HG03097 (cell line): ENCODE results near the gene TTC28.

Source experiments
- ATAC-seq: cut with Tn5 transposase; IDR thresholded peaks from one replicate; pipeline ENCODE4 v1.9.1; 2021; ENCODE audit not compliant: unreplicated experiment, low FRiP score

TTC28 gene

GRCh38 chr22:28449041-28449440 lies 230.6 kb downstream of the TTC28 start:
- ATAC-seq, result no peak

DNA sequence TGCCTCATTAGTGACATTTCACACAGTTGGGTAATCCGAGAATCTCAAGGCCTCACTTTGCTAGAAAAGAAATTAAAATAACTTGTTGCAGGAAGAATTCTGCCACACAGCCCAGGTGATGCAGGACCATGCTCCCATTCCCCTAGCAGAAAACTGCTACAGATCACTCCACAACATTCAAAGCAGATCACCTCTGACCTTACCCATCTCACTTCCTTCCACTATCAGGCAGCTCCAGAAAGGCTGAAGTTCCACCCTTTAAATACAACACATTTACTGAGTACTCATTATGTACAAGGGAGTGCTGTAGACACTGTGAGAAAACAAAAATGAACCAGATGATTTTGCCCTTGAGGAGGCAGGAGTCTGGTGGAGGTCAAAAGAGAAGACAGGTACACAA lies 231.0 kb downstream of the TTC28 start:
- ATAC-seq, result no peak

DNA sequence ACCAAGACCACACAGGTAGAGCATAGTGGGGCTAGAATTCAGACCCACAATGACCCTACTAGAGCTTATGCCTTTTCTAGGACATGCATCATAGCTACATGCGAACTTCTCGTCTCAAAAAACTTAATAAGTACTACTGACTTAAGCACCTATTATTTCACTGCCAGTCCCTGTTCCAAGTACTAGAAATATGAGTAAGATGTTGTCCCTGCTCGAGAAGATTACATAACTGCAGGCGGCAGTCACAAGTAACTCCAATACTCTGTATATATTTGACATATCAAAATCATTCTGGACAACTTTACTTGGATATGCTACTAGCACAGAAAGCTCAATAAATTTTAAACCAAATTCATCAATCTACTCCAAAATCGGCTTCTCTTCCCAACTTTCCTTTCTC lies 235.0 kb downstream of the TTC28 start:
- ATAC-seq, result no peak

- no peak for ATAC-seq
Measured at GRCh38 chr22:28443526-28443876, 236.1 kb downstream of the TTC28 start.

- ATAC-seq, result no peak
Measured at GRCh38 chr22:28442711-28443525, 236.7 kb downstream of the TTC28 start.

DNA sequence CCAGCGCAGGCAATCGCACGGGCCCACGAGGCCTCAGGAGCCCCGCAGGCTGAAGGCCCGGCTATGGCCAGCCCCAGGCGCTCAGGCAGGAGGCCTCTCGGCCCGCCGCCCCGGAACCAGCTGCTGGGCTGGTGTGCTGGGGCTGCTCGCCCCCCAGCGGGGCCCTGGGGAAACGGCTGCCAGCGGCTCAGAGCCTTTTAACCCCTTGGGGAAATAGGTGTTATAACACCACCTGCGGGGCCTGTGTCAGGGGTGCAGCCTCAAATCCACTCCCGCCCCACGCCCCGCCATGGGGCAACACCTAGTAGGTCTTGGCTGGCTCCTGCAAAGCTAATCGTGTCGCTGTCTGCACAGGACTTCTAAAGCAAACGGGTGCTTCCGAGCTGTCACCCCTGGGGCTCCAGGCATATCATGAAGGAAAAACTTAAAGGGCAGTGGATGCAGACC lies 237.4 kb downstream of the TTC28 start:
- no peak for ATAC-seq

DNA sequence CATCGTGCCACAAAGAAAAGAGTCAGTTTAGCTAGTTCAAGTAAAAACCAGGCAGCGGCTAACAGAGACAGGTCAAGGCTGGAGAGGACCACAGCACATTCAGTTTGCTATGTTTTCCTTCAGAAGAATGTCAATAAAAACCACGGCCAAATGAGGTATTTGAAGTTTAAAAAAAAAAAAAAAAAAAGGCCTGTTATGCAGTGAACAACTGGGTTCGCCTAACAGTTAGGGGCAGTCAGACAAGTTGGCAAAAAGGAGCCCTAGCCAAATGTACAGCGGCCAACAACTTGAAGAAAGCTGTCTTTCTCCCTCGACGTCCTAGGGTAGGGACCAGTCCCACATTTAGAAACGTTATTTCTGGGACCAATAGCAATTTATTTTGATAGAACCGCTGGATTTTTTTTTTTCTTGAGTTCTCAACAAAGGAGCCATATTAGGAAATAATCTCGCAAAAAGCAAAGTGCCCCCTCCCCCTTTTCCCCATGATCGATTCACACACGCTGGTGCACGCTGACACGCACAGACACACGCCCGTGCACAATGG lies 237.8 kb downstream of the TTC28 start:
- no peak for ATAC-seq

- no peak for ATAC-seq
Measured at GRCh38 chr22:28440592-28441390, 238.8 kb downstream of the TTC28 start.

GRCh38 chr22:28438183-28438768 lies 241.4 kb downstream of the TTC28 start:
- ATAC-seq, result no peak

DNA sequence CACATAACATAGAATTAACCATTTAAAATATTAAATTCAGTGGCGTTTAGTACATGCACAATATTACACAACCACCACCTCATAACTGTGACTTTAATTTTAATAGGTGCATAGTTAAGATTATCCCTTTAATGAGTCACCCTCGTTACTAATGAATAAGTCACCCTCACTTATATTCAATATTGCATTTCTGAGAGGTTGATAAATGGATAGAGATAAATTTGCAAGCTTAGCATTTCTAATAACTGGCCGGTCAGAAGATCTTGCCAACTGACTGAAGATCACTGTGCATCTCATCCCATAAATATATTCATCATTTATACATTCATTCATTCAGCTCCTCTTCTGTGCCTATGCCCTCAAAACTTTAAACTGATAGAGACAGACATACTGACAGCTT lies 243.7 kb downstream of the TTC28 start:
- ATAC-seq, result no peak

GRCh38 chr22:28435140-28435768 lies 244.4 kb downstream of the TTC28 start:
- no peak for ATAC-seq

- no peak for ATAC-seq
Measured at GRCh38 chr22:28430466-28431025, 249.1 kb downstream of the TTC28 start.

GRCh38 chr22:28429711-28430110 lies 249.9 kb downstream of the TTC28 start:
- ATAC-seq, result no peak

DNA sequence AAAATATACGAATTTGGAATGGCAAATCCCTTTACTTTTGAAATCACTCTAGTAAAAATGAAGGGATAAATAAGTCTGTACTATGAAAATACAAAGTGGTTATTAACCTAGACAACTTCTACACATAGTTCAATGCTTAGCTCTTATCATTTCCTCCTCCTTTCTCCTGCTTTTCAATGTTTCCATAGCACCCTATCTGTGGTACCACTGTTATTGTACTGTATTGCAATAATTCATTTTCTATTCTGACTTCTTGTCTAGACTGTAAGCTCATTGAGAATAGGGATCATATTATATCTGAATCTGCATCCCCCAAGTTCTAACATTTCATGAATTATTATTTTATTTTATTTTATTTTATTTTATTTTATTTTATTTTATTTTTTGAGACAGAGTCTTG lies 251.4 kb downstream of the TTC28 start:
- ATAC-seq, result no peak

GRCh38 chr22:28426346-28427132 lies 253.1 kb downstream of the TTC28 start:
- ATAC-seq, result no peak

DNA sequence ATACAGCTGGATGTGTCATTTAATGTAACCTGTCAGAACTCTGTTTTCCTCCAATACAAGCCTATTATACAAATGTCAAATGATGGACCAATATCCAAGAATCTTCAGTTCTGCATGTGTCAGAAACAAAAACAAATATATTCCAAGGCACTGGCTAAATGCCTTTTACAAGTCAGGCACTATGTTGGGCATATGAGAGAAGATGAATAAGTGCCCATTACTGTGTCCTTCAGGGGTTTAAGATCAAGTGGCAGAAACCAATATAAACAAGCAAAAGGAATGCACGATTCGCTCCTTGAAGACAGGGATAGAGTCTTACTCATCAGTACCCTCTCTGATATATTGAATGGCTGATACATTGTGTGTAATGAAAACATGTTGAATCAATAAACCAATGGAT lies 254.4 kb downstream of the TTC28 start:
- ATAC-seq, result no peak

GRCh38 chr22:28424427-28425080 lies 255.1 kb downstream of the TTC28 start:
- no peak for ATAC-seq

GRCh38 chr22:28419919-28420318 lies 259.7 kb downstream of the TTC28 start:
- ATAC-seq, result no peak

- ATAC-seq, result no peak
Measured at GRCh38 chr22:28418008-28418407, 261.6 kb downstream of the TTC28 start.
